Hepatocyte (in vitro differentiated cells): ENCODE results near the gene ERG.

Source experiments
- EZH2 ChIP-seq: fragments of 200-600 bp; sonication (generic); IDR thresholded peaks from 2 replicates; pipeline ENCODE4 v1.6.1; 2016; ENCODE audit warnings: antibody characterized with exemption, mild to moderate bottlenecking, borderline replicate concordance
- TF ChIP-seq, protein P1 (sequence below): fragments of 200-600 bp; sonication (generic); IDR thresholded peaks from 2 replicates; pipeline ENCODE4 v1.5.1; 2016; ENCODE audit warnings: antibody characterized with exemption, mild to moderate bottlenecking; ENCODE audit not compliant: poor library complexity

GRCh38 chr21:38454702-38455101, 43.6 kb downstream of the ERG start:
- no peak for TF ChIP-seq EZH2
- TF ChIP-seq, protein P1, sequence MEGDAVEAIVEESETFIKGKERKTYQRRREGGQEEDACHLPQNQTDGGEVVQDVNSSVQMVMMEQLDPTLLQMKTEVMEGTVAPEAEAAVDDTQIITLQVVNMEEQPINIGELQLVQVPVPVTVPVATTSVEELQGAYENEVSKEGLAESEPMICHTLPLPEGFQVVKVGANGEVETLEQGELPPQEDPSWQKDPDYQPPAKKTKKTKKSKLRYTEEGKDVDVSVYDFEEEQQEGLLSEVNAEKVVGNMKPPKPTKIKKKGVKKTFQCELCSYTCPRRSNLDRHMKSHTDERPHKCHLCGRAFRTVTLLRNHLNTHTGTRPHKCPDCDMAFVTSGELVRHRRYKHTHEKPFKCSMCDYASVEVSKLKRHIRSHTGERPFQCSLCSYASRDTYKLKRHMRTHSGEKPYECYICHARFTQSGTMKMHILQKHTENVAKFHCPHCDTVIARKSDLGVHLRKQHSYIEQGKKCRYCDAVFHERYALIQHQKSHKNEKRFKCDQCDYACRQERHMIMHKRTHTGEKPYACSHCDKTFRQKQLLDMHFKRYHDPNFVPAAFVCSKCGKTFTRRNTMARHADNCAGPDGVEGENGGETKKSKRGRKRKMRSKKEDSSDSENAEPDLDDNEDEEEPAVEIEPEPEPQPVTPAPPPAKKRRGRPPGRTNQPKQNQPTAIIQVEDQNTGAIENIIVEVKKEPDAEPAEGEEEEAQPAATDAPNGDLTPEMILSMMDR: no peak
